ENCODE measurements around the gene GRIN2D.
"Not testable (repeated sequence)": the region's sequence is repeated elsewhere in the genome, so short reads cannot be mapped to it uniquely, and the experiment has no call there.

The GRIN2D gene

GRCh38 chr19:48371771-48372170 is 21.7 kb upstream of the GRIN2D start:
- DNase-seq (ENCODE audit: low spot score): not testable (repeated sequence)

GRCh38 chr19:48372904-48373303 is 20.6 kb upstream of the GRIN2D start:
- no peak for DNase-seq (ENCODE audit: low spot score)

- DNase-seq (ENCODE audit: low spot score): no peak
Measured at GRCh38 chr19:48373567-48373966, 19.9 kb upstream of the GRIN2D start.

- no peak for DNase-seq (ENCODE audit: low spot score)
Measured at GRCh38 chr19:48378194-48378570, 15.3 kb upstream of the GRIN2D start.

GRCh38 chr19:48379058-48379457 is 14.4 kb upstream of the GRIN2D start:
- DNase-seq (ENCODE audit: low spot score): no peak

- no peak for DNase-seq (ENCODE audit: low spot score)
Measured at GRCh38 chr19:48381178-48381950, 12.1 kb upstream of the GRIN2D start.

GRCh38 chr19:48382286-48382685 is 11.2 kb upstream of the GRIN2D start:
- DNase-seq (ENCODE audit: low spot score): no peak

- DNase-seq (ENCODE audit: low spot score): no peak
Measured at GRCh38 chr19:48385461-48386087, 7.9 kb upstream of the GRIN2D start.

- DNase-seq (ENCODE audit: low spot score): no peak
Measured at GRCh38 chr19:48386981-48387380, 6.5 kb upstream of the GRIN2D start.

- DNase-seq (ENCODE audit: low spot score): peak; percentile 82
Measured at GRCh38 chr19:48390188-48391099, 3.0 kb upstream of the GRIN2D start.

- peak; percentile 91 for DNase-seq (ENCODE audit: low spot score)
Measured at GRCh38 chr19:48391100-48392005, 2.1 kb upstream of the GRIN2D start, which contains the start of gene KDELR1. Gene KDELR1 (minus strand): TSS chr19:48391551. CDS start chr19:48391358, 193 bp downstream.

- DNase-seq (ENCODE audit: low spot score): not testable (repeated sequence)
Measured at GRCh38 chr19:48392006-48392344, 1.5 kb upstream of the GRIN2D start.

- no peak for DNase-seq (ENCODE audit: low spot score)
Measured at GRCh38 chr19:48392860-48393558, 459 bp upstream of the GRIN2D start.

GRCh38 chr19:48394331-48395169 is 1.1 kb downstream of the GRIN2D start:
- DNase-seq (ENCODE audit: low spot score): no peak

- DNase-seq (ENCODE audit: low spot score): no peak
Measured at GRCh38 chr19:48395170-48395455, 1.6 kb downstream of the GRIN2D start.

- no peak for DNase-seq (ENCODE audit: low spot score)
Measured at GRCh38 chr19:48395499-48395898, 2.0 kb downstream of the GRIN2D start.

- no peak for DNase-seq (ENCODE audit: low spot score)
Measured at GRCh38 chr19:48396016-48396823, 2.8 kb downstream of the GRIN2D start.

GRCh38 chr19:48396824-48397176 is 3.3 kb downstream of the GRIN2D start:
- DNase-seq (ENCODE audit: low spot score): no peak
